ENCODE measurements around the gene MGP. TPM values are rescaled to one million over a fixed set of nuclear protein-coding genes. Genes with fewer than 3 reads are reported as not detected.

The MGP gene
- total and polyA plus RNA-seq, 2 of the 13 experiments (the other 11 are each of a cell fraction or from before 2014, with no cell fraction given): not detected

DNA sequence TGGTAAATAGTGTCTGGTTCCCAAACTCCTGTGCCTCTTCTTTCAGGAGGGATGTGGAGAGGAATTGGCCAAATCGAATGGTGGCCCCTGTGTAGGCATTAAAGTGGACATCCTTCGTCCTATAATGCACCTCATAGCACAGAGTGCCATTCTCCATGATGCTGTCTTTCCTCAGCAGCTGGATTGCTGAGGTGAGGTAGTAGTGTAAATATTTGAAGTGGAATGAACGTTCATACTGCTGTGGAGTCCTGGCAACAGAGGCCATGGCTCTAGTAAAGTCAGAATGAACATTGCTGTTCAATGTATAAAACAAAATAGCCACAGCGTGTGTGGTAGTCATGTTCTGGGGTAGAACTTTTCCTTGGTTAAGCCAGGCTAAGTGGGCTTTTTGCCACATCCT, 45.0 kb downstream of the MGP start (continued):
- TF ChIP-seq ARID5B (CRISPR knock-in tag; IDR thresholded peaks at IDR 0.05): 0 out of 2 replicates have a peak, but pooled peaks have one; percentile 36
- no peak for TF ChIP-seq ZNF530 (CRISPR knock-in tag; IDR thresholded peaks at IDR 0.05; ENCODE audit: low read depth)
- TF ChIP-seq, protein P1, sequence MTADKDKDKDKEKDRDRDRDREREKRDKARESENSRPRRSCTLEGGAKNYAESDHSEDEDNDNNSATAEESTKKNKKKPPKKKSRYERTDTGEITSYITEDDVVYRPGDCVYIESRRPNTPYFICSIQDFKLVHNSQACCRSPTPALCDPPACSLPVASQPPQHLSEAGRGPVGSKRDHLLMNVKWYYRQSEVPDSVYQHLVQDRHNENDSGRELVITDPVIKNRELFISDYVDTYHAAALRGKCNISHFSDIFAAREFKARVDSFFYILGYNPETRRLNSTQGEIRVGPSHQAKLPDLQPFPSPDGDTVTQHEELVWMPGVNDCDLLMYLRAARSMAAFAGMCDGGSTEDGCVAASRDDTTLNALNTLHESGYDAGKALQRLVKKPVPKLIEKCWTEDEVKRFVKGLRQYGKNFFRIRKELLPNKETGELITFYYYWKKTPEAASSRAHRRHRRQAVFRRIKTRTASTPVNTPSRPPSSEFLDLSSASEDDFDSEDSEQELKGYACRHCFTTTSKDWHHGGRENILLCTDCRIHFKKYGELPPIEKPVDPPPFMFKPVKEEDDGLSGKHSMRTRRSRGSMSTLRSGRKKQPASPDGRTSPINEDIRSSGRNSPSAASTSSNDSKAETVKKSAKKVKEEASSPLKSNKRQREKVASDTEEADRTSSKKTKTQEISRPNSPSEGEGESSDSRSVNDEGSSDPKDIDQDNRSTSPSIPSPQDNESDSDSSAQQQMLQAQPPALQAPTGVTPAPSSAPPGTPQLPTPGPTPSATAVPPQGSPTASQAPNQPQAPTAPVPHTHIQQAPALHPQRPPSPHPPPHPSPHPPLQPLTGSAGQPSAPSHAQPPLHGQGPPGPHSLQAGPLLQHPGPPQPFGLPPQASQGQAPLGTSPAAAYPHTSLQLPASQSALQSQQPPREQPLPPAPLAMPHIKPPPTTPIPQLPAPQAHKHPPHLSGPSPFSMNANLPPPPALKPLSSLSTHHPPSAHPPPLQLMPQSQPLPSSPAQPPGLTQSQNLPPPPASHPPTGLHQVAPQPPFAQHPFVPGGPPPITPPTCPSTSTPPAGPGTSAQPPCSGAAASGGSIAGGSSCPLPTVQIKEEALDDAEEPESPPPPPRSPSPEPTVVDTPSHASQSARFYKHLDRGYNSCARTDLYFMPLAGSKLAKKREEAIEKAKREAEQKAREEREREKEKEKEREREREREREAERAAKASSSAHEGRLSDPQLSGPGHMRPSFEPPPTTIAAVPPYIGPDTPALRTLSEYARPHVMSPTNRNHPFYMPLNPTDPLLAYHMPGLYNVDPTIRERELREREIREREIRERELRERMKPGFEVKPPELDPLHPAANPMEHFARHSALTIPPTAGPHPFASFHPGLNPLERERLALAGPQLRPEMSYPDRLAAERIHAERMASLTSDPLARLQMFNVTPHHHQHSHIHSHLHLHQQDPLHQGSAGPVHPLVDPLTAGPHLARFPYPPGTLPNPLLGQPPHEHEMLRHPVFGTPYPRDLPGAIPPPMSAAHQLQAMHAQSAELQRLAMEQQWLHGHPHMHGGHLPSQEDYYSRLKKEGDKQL (CRISPR knock-in tag; IDR thresholded peaks at IDR 0.05; ENCODE audit: low read depth): no peak
- TF ChIP-seq THAP11 (CRISPR knock-in tag; IDR thresholded peaks at IDR 0.05): 0 out of 2 replicates have a peak, but pooled peaks have one; percentile 26
- no peak for TF ChIP-seq ZNF296 (CRISPR knock-in tag; conservative IDR thresholded peaks at IDR 0.05)
- peak; percentile 58; the same call in 1 of the 2 replicates for TF ChIP-seq FOXA3 (CRISPR knock-in tag; IDR thresholded peaks at IDR 0.05)
- no peak for TF ChIP-seq ATRX (CRISPR knock-in tag; IDR thresholded peaks at IDR 0.05; ENCODE audit: borderline replicate concordance)
- TF ChIP-seq, protein P2, sequence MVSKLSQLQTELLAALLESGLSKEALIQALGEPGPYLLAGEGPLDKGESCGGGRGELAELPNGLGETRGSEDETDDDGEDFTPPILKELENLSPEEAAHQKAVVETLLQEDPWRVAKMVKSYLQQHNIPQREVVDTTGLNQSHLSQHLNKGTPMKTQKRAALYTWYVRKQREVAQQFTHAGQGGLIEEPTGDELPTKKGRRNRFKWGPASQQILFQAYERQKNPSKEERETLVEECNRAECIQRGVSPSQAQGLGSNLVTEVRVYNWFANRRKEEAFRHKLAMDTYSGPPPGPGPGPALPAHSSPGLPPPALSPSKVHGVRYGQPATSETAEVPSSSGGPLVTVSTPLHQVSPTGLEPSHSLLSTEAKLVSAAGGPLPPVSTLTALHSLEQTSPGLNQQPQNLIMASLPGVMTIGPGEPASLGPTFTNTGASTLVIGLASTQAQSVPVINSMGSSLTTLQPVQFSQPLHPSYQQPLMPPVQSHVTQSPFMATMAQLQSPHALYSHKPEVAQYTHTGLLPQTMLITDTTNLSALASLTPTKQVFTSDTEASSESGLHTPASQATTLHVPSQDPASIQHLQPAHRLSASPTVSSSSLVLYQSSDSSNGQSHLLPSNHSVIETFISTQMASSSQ (IDR thresholded peaks at IDR 0.05; ENCODE audit: low read depth): no peak
- TF ChIP-seq, protein P2 (CRISPR knock-in tag; IDR thresholded peaks at IDR 0.05; ENCODE audit: borderline replicate concordance): no peak
- TF ChIP-seq FLYWCH1 (CRISPR knock-in tag; IDR thresholded peaks at IDR 0.05): no peak
- no peak for TF ChIP-seq HOXA5 (CRISPR knock-in tag; IDR thresholded peaks at IDR 0.05)
- no peak for TF ChIP-seq ZNF629 (CRISPR knock-in tag; conservative IDR thresholded peaks at IDR 0.05)
- no peak for TF ChIP-seq POGZ (CRISPR knock-in tag; IDR thresholded peaks at IDR 0.05)
- TF ChIP-seq CREM (IDR thresholded peaks at IDR 0.05): no peak
- no peak for TF ChIP-seq CREM (CRISPR knock-in tag; IDR thresholded peaks at IDR 0.05)
- TF ChIP-seq TBL1XR1 (IDR thresholded peaks at IDR 0.05; ENCODE audit: borderline replicate concordance, low read length, partially characterized antibody): no peak
- no peak for TF ChIP-seq ZNF17 (CRISPR knock-in tag; IDR thresholded peaks at IDR 0.05)
- no peak for TF ChIP-seq ZNF607 (CRISPR knock-in tag; IDR thresholded peaks at IDR 0.05; ENCODE audit: borderline replicate concordance)
- TF ChIP-seq ZMYM4 (CRISPR knock-in tag; IDR thresholded peaks at IDR 0.05): peak; percentile 35; the same call in 1 of the 2 replicates
